Measurements from ENCODE around the gene ANO8. TPM values are rescaled to one million over a fixed set of nuclear protein-coding genes. Genes with fewer than 3 reads are reported as not detected.

ANO8 gene
- total and polyA plus RNA-seq, 2 of the 8 experiments (the other 6 are each of a cell fraction or from before 2014, with no cell fraction given), result 9.5 to 20.7 TPM

- TF ChIP-seq CHD1 (IDR thresholded peaks at IDR 0.05; ENCODE audit: low read depth, low read length) (no peak), USF2 (IDR thresholded peaks at IDR 0.05; ENCODE audit: low read length) (no peak), TEAD4 (IDR thresholded peaks at IDR 0.05; ENCODE audit: low read depth, low read length) (no peak), SAP30 (IDR thresholded peaks at IDR 0.05; ENCODE audit: insufficient read depth, insufficient replicate concordance, low read length) (no peak), SIX5 (IDR thresholded peaks at IDR 0.05; ENCODE audit: low read depth, low read length) (no peak), ATF2 (IDR thresholded peaks at IDR 0.05; ENCODE audit: low read length) (peak; percentile 25; the same call in 1 of the 2 replicates), E2F6 (IDR thresholded peaks at IDR 0.05) (peak; percentile 98), POLR2AphosphoS5 (IDR thresholded peaks at IDR 0.05; ENCODE audit: low read depth, low read length) (no peak), ATF3 (IDR thresholded peaks at IDR 0.05; ENCODE audit: insufficient read depth, low read depth, low read length) (0 out of 2 replicates have a peak, but pooled peaks have one; percentile 23), EZH2 (IDR thresholded peaks at IDR 0.05; ENCODE audit: low read depth, low read length, severe bottlenecking) (no peak), KDM1A (IDR thresholded peaks at IDR 0.05; ENCODE audit: borderline replicate concordance, low read length) (peak; percentile 34; the same call in 1 of the 2 replicates), RFX5 (IDR thresholded peaks at IDR 0.05; ENCODE audit: borderline replicate concordance, low read depth, low read length) (no peak), RNF2 (IDR thresholded peaks at IDR 0.05; ENCODE audit: borderline replicate concordance, low read depth, low read length, missing control alignments, poor library complexity, severe bottlenecking) (no peak), KDM4A (IDR thresholded peaks at IDR 0.05; ENCODE audit: low read depth, low read length, severe bottlenecking) (peak; percentile 22), ASH2L (IDR thresholded peaks at IDR 0.05; ENCODE audit: low read length) (no peak)
These were observed 52.0 kb downstream of the ANO8 start (continued) for GRCh38 chr19:17282488-17283125.

Data from H1 (cell line).